ENCODE results near the gene SDHB.

SDHB gene

DNA sequence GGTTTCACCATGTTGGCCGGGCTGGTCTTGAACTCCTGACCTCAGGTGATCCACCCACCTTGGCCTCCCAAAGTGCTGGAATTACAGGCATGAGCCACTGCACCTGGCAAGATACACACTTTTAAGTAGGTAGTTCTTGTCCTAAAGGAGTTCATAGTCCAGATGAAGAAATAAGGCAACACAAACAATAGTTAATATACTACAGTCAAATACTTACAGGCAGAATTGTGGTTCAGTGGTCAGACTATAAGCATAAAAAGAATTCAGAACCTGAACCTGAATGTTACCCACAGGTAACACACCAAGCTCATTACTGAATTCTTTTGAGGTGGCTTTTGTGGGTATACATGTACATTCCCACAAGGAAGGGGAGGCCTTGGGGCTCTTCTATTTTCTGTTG is 1.8 kb downstream of the SDHB start:
- TF ChIP-seq, protein P1, sequence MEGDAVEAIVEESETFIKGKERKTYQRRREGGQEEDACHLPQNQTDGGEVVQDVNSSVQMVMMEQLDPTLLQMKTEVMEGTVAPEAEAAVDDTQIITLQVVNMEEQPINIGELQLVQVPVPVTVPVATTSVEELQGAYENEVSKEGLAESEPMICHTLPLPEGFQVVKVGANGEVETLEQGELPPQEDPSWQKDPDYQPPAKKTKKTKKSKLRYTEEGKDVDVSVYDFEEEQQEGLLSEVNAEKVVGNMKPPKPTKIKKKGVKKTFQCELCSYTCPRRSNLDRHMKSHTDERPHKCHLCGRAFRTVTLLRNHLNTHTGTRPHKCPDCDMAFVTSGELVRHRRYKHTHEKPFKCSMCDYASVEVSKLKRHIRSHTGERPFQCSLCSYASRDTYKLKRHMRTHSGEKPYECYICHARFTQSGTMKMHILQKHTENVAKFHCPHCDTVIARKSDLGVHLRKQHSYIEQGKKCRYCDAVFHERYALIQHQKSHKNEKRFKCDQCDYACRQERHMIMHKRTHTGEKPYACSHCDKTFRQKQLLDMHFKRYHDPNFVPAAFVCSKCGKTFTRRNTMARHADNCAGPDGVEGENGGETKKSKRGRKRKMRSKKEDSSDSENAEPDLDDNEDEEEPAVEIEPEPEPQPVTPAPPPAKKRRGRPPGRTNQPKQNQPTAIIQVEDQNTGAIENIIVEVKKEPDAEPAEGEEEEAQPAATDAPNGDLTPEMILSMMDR (IDR thresholded peaks at IDR 0.05; ENCODE audit: insufficient read depth, low read depth, low read length, missing control alignments), result no peak
- DNase-seq (ENCODE audit: low read depth), result no peak
- H3K4me3 ChIP-seq (ENCODE audit: low read length), result no peak overlapping the region

DNA sequence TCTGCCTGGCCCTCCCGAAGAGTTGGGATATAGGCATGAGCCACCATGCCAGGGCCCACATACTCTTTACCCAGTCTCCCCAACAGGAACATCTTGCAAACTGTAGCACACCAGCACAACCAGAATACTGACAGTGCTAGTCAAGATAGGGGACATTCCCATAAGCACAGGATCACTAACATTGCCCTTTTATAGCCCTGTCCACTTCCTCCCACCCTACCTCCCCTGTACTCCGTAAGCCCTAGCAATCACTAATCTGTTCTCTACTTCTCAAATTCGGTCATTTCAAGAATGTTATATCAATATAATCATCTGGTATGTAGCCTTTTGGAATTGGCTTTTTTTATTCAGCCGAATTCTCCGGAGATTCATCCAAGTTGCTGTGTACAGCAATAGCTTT is 5.9 kb downstream of the SDHB start:
- no peak overlapping the region for H3K4me3 ChIP-seq (ENCODE audit: low read length)
- DNase-seq (ENCODE audit: low read depth), result no peak
- TF ChIP-seq, protein P1 (IDR thresholded peaks at IDR 0.05; ENCODE audit: insufficient read depth, low read depth, low read length, missing control alignments), result no peak

DNA sequence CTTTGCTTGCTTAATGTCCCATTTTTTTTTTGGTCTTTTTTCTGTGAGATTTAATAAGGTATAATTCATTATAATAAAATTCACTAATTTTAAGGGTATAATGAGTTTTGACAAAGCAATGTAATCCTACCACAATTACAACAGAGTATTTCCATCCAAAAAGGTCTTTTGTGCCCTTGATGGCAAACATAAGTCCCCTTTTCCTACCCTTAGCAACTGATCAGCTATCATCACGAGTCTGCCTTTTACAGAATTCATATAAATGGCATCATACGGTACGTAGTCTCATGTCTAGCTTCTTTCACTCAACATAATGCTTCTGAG is 7.5 kb downstream of the SDHB start:
- no peak overlapping the region for H3K4me3 ChIP-seq (ENCODE audit: low read length)
- DNase-seq (ENCODE audit: low read depth), result no peak
- TF ChIP-seq, protein P1 (IDR thresholded peaks at IDR 0.05; ENCODE audit: insufficient read depth, low read depth, low read length, missing control alignments), result no peak

DNA sequence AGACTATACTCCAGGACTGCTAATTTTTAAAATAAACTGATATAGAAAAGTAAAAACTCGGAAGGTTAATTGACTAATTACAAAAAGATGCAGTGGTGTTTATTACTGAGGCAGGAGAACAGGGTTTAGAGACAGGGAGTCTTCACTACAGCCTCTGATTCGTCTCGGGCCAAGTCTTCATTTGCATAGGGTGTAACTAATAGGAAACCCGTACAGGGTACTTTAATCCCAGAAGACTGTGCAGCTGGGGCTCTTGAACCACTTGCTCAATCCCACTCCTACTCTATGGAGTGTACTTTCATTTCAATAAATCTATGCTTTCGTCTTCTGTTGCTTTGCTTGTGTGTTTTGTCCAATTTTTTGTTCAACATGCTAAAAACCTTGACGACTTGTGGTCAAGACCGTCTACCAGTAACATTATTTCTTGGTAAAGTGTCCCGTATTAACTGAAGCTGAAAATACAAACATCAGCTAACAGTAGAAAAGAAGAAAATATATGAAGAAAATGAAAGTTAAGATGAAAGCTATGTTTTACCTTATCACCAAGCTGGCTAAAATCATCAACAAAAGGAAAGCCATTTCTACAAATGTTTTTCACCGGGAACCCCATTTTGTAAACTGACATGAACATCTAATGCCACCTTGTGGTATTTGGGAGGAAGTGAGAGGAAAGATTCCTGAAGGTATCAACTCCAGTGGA is 8.0 kb downstream of the SDHB start:
- H3K4me3 ChIP-seq (ENCODE audit: low read length), result no peak overlapping the region
- TF ChIP-seq, protein P1 (IDR thresholded peaks at IDR 0.05; ENCODE audit: insufficient read depth, low read depth, low read length, missing control alignments), result peak; percentile 77
- peak; percentile 69 for DNase-seq (ENCODE audit: low read depth)

DNA sequence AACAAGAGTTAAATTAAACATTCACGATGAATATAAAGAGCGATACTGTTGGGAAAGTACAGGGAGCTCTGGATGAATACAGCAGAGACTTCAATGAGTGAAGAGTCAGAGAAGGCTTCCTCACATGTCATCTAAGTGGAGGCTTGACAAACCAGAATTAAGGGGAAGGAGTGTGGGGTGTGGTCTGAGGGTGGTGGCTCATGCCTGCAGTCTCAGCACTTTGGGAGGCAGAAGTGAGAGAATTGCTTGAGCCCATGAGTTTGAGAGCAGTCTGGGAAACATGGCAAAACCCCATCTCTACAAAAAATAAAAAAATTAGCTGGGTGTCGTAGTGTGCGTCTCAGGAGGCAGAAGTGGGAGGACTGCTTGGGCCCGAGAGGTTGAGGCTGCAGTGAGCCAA is 8.7 kb downstream of the SDHB start:
- TF ChIP-seq, protein P1 (IDR thresholded peaks at IDR 0.05; ENCODE audit: insufficient read depth, low read depth, low read length, missing control alignments), result no peak
- peak; percentile 76 for DNase-seq (ENCODE audit: low read depth)
- H3K4me3 ChIP-seq (ENCODE audit: low read length), result no peak overlapping the region

DNA sequence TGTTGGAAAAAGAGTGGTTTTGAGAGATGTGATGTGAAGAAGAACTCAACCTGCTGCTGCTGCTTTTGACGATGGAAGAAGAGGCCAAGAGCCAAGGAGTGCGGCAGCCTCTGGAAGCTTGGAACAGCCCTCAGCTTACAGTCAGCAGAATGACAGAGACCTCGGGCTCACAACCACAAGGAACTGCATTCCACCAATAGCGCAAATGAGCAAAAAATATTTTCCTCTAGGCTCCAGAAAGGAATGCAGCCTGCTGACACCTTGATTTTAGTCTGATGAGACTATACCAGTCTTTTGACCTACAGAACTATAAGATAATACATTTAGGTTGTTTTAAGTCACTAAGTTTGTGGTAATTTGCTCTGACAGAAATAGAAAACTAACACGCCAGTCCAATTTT is 10.2 kb downstream of the SDHB start:
- H3K4me3 ChIP-seq (ENCODE audit: low read length), result no peak overlapping the region
- TF ChIP-seq, protein P1 (IDR thresholded peaks at IDR 0.05; ENCODE audit: insufficient read depth, low read depth, low read length, missing control alignments), result no peak
- no peak for DNase-seq (ENCODE audit: low read depth)

DNA sequence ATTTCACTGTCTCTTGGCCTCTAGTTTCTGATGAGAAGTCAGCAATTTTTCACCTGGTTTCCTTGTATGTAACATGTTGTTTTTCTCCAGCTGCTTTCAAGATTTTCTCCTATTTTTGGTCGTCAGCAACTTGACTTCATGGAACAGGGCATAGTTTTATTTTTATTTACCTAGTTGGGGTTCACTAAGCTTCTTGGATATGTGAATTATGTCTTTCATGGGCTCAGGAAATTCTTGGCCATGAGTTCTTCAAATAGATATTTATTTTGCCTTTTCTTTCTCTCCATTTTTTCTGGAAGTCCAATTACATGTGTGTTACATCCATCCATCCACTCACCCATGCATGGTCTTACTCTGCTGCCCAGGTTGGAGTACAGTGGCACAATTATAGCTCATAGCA is 13.7 kb downstream of the SDHB start:
- TF ChIP-seq, protein P1 (IDR thresholded peaks at IDR 0.05; ENCODE audit: insufficient read depth, low read depth, low read length, missing control alignments), result no peak
- H3K4me3 ChIP-seq (ENCODE audit: low read length), result no peak overlapping the region

More for the DNA sequence above, 13.7 kb downstream of the SDHB start:
- no peak for DNase-seq (ENCODE audit: low read depth)

Data from epithelial cell of esophagus (primary cell).